Left lung (tissue), 10 donors: ENCODE results near the gene SLC5A2. TPM values are rescaled to one million over a fixed set of nuclear protein-coding genes. Genes with fewer than 3 reads are reported as not detected.
A peak's percentile ranks its signal among the peaks of the same experiment; 100 is the strongest.

Source experiments
- ATAC-seq: fragments of 200-7000 bp; cut with Tn5 transposase; one replicate; pipeline ENCODE4 v1.9.1; 2020; ENCODE audit warnings: moderate library complexity
- DNase-seq, 4 donors: peaks; one replicate each; pipeline ENCODE4 v3.0.0-alpha.2; 2013 to 2020
- H3K27ac ChIP-seq, 2 donors: fragments of 200-600 bp; sonication (generic) in 1 of 2; one replicate each; pipeline versions ENCODE4 v1.5.0 to v1.8.0; 2020 to 2021
- H3K27me3 ChIP-seq, 2 donors: fragments of 200-600 bp; sonication (generic) in 1 of 2; one replicate each; pipeline versions ENCODE4 v1.5.0 to v1.8.0; 2020 to 2021
- H3K36me3 ChIP-seq, 2 donors: fragments of 200-600 bp; sonication (generic) in 1 of 2; one replicate each; pipeline versions ENCODE4 v1.5.0 to v1.8.0; 2020 to 2021
- H3K4me1 ChIP-seq, 2 donors: fragments of 200-600 bp; one replicate each; pipeline ENCODE4 v1.8.0; 2021
- H3K4me3 ChIP-seq, 2 donors: fragments of 200-600 bp; sonication (generic) in 1 of 2; one replicate each; pipeline versions ENCODE4 v1.5.0 to v1.8.0; 2020 to 2021; ENCODE audit warnings: mild to moderate bottlenecking in 1 of 2
- H3K9me3 ChIP-seq, 2 donors: fragments of 200-600 bp; sonication (generic) in 1 of 2; one replicate each; pipeline versions ENCODE4 v1.5.0 to v1.8.0; 2020 to 2021
- CTCF ChIP-seq, 2 donors: fragments of 200-600 bp; sonication (generic) in 1 of 2; IDR thresholded peaks; one replicate each; pipeline versions ENCODE4 v1.5.0 to v1.8.0; 2021; ENCODE audit warnings: antibody characterized with exemption in 2 of 2
- intact Hi-C, 2 donors: fragments of 100-400 bp; cut with DNase I; formaldehyde crosslinking; loops; one replicate each; pipeline versions ENCODE4 v1.11.2 to v1.14.2; 2022
- polyA plus RNA-seq, 6 donors: library from polyadenylated mRNA; unstranded; fragments of 120-200 nt; gene quantifications; one replicate each; pipeline ENCODE4 v1.2.1, GENCODE V29; 2013; ENCODE audit not compliant: insufficient read length in 6 of 6
- total RNA-seq, 2 donors: library from RNA; stranded (reverse); fragmentation: NEBNext Ultra II Directional; extraction: Animal tissue kit (Norgen Biotek cat#: 25700); gene quantifications; one replicate each; pipeline ENCODE4 v1.2.1, GENCODE V29; 2021
- donor health status: DM: no; HTN: yes; CAD: no.
- donor health status: DM: no; HTN: no; CAD: no.

Gene SLC5A2
- total and polyA plus RNA-seq, 8 donors = 0.92 to 18.8 (median 13.5) TPM

- ATAC-seq (no peak), DNase-seq (no peak)
- intact Hi-C loops = no loop called here
- Histone ChIP-seq H3K4me1 (peaks cover 35 to 77% of the 10 kb centered on the region in 2 donors), H3K9me3 (no peaks in the 10 kb centered on the region), H3K27me3 (no peaks in the 10 kb centered on the region), H3K36me3 (peaks cover 0 to 3% of the 10 kb centered on the region in 2 donors), H3K4me3 (peak overlapping the region in 1 of 2 donors; percentile 82), H3K27ac (no peak overlapping the region)
- TF ChIP-seq CTCF (IDR thresholded peaks at IDR 0.05) = no peak
Observed at GRCh38 chr16:31456988-31457360, 25.9 kb upstream of the SLC5A2 start.

GRCh38 chr16:31458073-31458843, 24.7 kb upstream of the SLC5A2 start:
- TF ChIP-seq CTCF (IDR thresholded peaks at IDR 0.05) = no peak
- DNase-seq (peak in 2 of 4 donors; percentile 70 to 90), ATAC-seq (peak; percentile 29)
- no peaks in the 10 kb centered on the region for H3K9me3 ChIP-seq
- H3K4me1 ChIP-seq = peaks cover 32 to 67% of the 10 kb centered on the region in 2 donors
- peaks cover 0 to 16% of the 10 kb centered on the region in 2 donors for H3K36me3 ChIP-seq
- intact Hi-C loops = no loop called here
- no peaks in the 10 kb centered on the region for H3K27me3 ChIP-seq
- peak overlapping the region; percentile 79 to 82 for H3K4me3 ChIP-seq
- peak overlapping the region; percentile 99 to 100 for H3K27ac ChIP-seq

GRCh38 chr16:31458844-31459686, 23.9 kb upstream of the SLC5A2 start, which contains the start of gene ARMC5:
TSS of gene ARMC5 (plus strand) at chr16:31459501. CDS start at chr16:31459525, 24 bp downstream.
- Histone ChIP-seq H3K9me3 (no peaks in the 10 kb centered on the region), H3K27ac (peak within 1 kb of the TSS; percentile 99 to 100), H3K36me3 (peaks cover 0 to 24% of the 10 kb centered on the region in 2 donors), H3K4me3 (peak within 1 kb of the TSS; percentile 79 to 82), H3K4me1 (peaks cover 23 to 59% of the 10 kb centered on the region in 2 donors), H3K27me3 (no peaks in the 10 kb centered on the region)
- peak; percentile 87 for ATAC-seq
- TF ChIP-seq CTCF (IDR thresholded peaks at IDR 0.05) = peak; percentile 42 to 51
- intact Hi-C loops = no loop called here
- peak; percentile 98 to 99 (median 98) for DNase-seq

GRCh38 chr16:31459687-31460581, 23.0 kb upstream of the SLC5A2 start:
- Histone ChIP-seq H3K4me3 (peak overlapping the region; percentile 79 to 82), H3K27me3 (no peaks in the 10 kb centered on the region), H3K4me1 (peaks cover 23 to 52% of the 10 kb centered on the region in 2 donors), H3K36me3 (peaks cover 0 to 33% of the 10 kb centered on the region in 2 donors), H3K9me3 (no peaks in the 10 kb centered on the region), H3K27ac (peak overlapping the region; percentile 99 to 100)
- TF ChIP-seq CTCF (IDR thresholded peaks at IDR 0.05) = no peak
- peak; percentile 99 to 100 (median 100) for DNase-seq
- peak; percentile 90 for ATAC-seq
- intact Hi-C loops = no loop called here
